Measurements from ENCODE around the gene LRFN2.

Gene LRFN2

GRCh38 chr6:40400738-40401137, 186.4 kb downstream of the LRFN2 start:
- DNase-seq (ENCODE audit: low read depth, low spot score), result no peak

DNA sequence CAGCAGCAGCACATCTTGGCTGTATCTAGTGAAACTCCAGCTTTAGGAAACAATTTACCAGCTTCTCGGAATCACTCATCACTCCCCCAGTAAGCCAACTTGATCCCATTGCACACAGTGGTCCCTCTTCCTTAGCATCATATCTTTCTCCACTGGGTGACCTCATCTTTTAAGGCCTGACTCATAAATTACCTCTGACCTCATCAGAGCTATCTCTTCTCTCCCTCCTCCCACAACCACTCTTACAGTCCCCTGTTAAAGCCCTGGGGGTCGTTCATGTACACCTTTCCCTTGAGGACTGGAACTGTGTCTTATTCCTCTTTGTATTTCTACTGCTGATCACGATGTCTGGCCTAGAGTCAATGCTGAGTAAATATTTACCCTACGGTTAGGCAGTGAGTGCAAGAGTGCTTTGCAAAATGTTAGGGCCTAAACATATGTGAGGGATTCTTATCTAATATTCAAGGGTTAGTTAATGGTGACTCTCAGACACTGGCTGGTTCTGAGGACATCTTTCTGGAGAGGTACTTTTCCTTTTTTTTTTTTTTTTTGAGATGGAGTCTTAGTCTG, 187.2 kb downstream of the LRFN2 start:
- no peak for DNase-seq (ENCODE audit: low read depth, low spot score)

- DNase-seq (ENCODE audit: low read depth, low spot score), result no peak
Measured at GRCh38 chr6:40398810-40399477, 188.2 kb downstream of the LRFN2 start.

DNA sequence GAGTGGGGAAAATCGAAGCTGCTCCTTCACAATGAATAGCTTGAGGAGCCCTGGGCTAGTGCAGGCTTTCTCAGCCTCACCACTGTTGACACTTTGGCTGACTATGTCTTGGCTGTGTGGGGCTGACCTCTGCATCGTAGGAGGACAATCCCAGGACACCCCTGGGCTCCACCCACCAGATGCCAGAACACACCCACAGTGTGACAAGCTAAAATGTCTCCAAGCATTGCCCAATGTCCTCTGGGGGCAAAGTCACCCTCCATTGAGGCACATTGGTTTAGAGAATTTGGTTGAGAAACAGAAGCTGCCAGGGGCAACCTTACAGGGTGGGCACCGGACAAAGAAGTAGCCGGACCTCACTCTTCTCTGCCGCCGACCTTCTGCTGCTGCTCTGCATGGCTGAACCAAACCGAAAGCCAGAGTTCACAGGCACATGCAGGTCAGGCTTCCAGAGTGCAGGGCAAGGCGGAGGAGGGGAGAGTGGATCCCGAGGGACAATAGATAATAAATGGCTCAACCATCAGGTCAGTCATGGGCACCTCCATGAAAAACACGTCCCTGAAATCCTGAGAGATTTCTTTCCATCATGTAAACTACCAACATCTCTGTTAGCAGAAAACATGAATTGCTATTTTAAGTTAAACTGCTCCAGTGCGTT, 189.0 kb downstream of the LRFN2 start:
- no peak for DNase-seq (ENCODE audit: low read depth, low spot score)

- no peak for DNase-seq (ENCODE audit: low read depth, low spot score)
Measured at GRCh38 chr6:40397287-40398033, 189.7 kb downstream of the LRFN2 start.

DNA sequence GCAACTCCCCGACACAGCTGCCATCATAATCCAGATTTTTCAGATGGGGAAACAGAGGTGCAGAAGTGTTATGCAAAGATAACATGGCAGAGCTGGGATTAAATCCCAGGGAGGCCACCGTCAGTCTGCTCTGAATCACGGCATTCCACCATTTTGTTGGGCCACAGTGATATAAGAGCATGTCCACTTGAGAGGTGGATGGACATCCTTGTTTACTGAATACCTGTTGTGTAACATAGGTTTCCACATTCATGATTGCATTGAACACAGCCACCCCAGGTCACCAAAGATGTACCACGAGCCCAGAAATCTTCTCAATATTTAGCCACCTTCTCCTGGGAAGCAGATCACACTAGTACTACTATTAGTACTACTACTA, 191.5 kb downstream of the LRFN2 start:
- no peak for DNase-seq (ENCODE audit: low read depth, low spot score)

- no peak for DNase-seq (ENCODE audit: low read depth, low spot score)
Measured at GRCh38 chr6:40395066-40395697, 192.0 kb downstream of the LRFN2 start.

DNA sequence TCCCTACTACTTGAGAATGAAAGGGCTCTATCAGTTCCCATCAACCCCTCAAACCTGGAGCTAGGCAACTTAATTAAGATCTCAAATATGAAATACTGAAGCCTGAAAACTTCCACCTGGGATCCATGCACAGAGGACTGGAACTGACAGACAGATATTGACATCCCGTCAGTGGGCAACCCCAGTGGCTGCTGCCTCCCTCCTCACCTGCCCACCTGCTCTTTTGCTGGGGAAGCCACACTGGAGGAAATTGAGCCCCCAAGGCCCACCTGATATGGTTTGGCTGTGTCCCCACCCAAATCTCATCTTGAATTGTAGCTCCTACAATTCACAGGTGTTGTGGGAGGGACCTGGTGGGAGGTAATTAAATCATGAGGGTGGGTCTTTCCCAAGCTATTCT, 192.8 kb downstream of the LRFN2 start:
- DNase-seq (ENCODE audit: low read depth, low spot score), result no peak

DNA sequence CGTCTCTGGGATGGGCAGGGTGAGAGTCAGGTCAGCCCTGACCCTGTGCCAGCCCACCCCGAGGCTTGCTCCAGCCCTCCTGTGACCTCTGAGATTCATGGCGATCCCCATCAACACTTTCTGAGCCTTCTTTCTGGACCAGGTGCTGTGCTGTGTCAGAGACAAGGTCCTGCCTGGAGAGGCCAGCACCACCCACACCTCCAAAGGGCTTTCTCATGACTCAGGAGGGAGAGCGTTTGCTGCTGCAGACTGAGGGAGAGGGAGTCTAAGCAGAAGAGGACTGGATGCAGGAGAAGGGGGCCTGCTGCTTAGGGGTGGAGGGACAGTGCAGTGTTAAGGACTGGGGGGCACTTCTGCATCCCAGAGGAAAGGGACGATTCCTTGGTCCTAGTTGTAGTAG, 193.5 kb downstream of the LRFN2 start:
- no peak for DNase-seq (ENCODE audit: low read depth, low spot score)

- no peak for DNase-seq (ENCODE audit: low read depth, low spot score)
Measured at GRCh38 chr6:40392589-40392988, 194.6 kb downstream of the LRFN2 start.

DNA sequence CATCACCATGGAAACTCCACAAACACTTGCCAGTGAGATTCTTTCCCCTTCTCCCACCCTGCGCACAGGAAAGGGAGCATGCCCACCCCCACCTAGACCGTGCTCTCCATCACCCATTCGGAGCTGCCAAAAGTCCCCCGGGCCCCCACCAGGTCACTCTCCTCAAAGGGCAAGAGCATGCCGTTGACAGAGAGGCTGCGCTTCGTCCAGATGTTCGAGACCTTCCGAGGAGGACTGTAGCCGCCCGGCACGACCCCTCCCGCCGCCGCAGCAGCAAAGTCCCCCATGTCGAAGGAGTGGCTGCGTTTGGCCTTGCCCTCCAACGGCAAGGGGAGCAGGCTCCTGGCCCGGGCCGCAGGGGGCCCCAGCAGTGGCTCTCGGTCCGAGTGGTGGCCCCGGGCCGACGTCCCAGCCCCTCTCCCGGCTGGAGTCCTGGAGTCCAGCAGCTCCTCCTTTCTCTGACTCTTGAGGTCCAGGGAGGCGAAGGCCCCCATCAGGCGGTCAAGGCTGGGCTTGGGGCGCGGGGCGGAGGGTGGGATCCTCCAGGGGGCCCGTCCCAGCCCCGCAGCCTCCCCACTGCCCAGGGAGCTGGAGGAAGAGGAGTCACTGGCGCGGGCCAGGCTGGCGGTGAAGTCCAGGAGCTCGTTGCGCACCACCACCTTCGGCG, 195.2 kb downstream of the LRFN2 start:
- no peak for DNase-seq (ENCODE audit: low read depth, low spot score)

DNA sequence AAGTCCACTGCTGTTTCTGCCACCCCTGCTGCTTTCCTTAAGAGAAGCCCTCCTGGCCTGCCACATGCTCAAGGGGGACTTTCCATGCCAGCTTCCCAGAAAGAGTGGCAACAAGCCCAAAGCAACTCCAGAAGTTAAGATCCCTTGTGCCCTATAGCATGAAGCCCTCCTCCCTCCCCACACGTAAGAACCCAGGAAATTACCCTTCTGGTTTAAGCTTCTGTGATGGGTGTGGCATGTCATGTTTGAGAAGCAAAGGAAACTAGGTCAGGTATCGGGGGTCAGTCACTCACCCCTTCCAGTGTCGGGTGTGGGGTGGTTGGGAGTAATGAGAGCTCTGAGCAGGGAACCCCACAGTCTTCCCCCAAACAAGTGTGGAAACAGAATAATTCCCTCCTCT, 196.1 kb downstream of the LRFN2 start:
- DNase-seq (ENCODE audit: low read depth, low spot score), result no peak

DNA sequence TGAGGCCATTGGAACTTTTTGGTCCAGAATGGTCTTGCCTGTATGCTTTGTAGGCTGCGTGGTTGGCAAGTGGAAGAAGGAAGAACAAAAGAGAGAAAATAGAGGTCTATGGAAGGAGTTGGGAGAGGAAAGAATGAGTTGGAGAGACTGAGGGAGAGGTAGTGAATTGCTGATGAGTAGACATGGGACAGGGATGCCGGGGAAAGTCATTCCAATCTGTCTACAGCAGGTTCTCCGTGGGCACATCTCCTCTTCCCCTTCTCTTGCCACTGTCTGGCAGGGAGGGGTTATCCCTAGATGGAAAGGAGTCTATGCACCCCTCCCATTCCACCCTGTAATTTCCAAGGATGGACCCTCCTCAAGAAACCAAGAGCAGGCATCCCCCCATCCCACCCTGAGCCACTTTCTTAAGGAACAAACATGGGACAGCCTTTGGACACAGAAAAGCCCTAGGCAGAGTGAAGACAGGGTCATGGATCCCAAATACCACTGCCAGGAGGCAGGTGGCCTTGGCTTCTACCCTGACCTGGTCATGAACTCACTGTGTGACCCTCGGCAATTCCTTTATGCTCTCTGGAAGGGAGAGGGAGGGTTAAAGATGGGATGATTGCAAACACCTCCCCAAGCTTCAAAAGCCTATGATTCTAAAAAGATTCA, 196.9 kb downstream of the LRFN2 start:
- no peak for DNase-seq (ENCODE audit: low read depth, low spot score)

DNA sequence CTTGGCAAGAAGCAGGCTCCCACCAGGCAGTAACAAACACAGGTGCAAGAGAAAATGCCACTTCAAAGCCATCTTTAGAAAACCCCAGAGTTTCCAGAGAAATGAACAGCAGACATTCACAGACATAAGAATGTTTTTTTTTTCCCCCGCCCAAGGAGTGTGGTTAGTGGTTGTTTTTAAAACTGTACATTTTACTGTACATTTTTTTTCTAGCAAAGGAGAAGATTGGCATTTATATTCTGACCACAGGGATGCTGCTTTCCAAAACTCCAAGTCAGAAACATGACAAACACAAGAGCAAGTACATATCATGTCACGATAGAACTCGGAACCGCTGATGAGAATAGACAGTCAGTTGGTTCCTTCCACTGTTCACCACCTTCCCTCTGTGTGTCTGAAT, 197.9 kb downstream of the LRFN2 start:
- DNase-seq (ENCODE audit: low read depth, low spot score), result no peak

DNA sequence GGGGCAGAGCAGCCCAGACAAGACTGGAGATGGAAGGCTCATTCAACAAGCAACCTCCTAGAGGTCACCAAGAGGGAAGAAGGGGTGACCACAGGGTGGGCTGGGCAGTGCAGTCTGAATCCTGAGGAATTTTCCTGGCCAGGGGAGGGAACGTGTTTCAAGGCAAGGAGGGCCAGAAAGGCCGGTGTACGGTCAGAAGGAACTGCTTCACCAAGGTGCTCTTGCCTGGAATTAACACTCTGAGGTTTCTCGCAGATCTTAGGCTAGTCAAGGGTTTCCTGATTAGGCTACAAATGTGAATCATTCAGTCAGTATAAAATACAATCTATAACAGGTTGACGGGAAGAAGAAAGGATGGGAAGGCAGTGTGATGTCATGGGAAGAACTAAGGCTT, 199.3 kb downstream of the LRFN2 start:
- DNase-seq (ENCODE audit: low read depth, low spot score), result no peak

DNA sequence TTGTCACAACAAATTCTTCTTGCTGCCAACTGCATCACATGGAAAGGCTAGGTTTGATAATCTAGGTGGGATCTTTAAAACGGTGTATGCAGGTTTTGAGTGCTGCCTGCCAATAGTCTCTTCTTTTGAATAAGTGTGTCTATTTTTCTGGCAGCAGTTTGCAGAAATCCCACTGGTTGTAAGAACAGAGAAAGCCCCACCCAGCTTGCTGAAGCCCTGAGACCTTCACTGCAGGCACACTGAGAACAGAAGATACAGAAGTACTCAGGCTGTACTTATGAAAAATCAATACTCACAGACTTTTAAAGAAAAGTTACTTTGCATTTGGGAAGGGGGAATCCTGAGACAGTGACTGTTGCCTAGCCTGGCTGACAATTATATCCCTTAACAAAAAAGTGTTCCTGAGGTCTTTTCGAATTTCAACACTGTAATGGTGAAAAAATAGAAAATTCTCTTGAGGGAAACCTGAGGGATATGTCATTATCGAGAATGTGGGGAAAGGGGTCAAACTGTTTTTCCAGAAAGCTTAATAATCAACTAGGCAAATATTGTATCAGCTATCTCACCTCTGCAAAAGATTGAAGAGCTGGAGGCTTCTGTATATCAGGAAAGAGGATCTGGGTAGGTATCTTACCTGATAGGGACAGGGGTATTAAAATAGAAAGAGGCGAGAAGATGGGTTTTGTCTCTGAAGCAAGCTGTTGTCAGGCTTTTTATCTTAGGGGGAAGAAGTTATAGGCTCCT, 199.9 kb downstream of the LRFN2 start:
- no peak for DNase-seq (ENCODE audit: low read depth, low spot score)

DNA sequence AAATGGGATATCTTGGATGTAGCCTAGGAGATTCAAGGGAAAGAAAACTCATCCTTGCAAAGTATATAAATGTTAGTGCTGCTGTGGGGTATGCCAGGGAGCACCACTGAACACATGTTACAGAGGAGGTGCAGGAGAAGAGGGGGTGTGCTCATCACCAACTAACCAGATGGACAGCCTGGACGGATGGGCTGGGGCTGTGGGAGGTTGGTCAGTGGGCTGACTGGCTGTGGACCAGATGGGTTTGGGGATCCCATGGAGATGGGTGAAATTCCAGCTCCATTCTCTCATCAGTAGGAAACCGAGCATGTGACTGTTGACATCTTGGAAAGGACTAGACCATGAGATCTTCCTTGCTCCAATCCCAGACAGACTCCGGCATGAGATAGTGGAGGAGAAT, 201.0 kb downstream of the LRFN2 start:
- no peak for DNase-seq (ENCODE audit: low read depth, low spot score)

GRCh38 chr6:40383348-40384115, 203.6 kb downstream of the LRFN2 start:
- no peak for DNase-seq (ENCODE audit: low read depth, low spot score)

GRCh38 chr6:40380271-40380670, 206.9 kb downstream of the LRFN2 start:
- DNase-seq (ENCODE audit: low read depth, low spot score), result no peak

DNA sequence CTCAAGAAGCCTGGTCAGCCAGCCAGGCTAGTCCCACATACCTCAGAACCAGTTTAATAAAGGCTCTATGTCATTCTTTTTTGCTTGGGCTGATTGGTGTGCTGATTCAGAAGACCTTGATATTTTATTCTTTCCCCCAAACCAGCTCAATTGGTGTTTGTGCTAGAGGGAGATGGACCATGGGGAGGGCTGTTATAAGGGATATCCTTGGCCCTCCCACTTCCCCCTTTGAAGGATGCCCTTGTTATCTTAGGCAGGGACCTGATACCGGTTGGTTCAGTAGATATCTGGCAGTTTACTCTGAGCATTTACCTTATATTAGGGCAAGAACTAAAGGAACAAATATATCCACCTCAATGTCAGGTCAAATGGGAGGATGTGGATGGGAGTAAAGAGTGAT, 207.4 kb downstream of the LRFN2 start:
- DNase-seq (ENCODE audit: low read depth, low spot score), result no peak

Measured in smooth muscle cell of the brain vasculature (primary cell).